H9 (cell line): ENCODE results near the gene SYK. TPM values are rescaled to one million over a fixed set of nuclear protein-coding genes. Genes with fewer than 3 reads are reported as not detected.

Experiments
- DNase-seq: peaks from one replicate; pipeline ENCODE4 v3.0.0-alpha.2; 2017
- H2AFZ ChIP-seq: one replicate; pipeline ENCODE4 v1.6.1; 2013; ENCODE audit warnings: mild to moderate bottlenecking, low read length, control low read depth, moderate library complexity
- H2AK5ac ChIP-seq: 2 replicates; pipeline ENCODE4 v1.6.1; 2013; ENCODE audit warnings: low read length, control low read depth, mixed read lengths; ENCODE audit not compliant: insufficient read length
- H2BK120ac ChIP-seq: one replicate; pipeline ENCODE4 v1.6.1; 2013; ENCODE audit warnings: low read depth, mild to moderate bottlenecking, low read length, control low read depth, inconsistent platforms; ENCODE audit not compliant: poor library complexity, severe bottlenecking
- H2BK12ac ChIP-seq: 2 replicates; pipeline ENCODE4 v1.6.1; 2013; ENCODE audit warnings: low read length, control low read depth, mixed read lengths, low read depth; ENCODE audit not compliant: insufficient read length
- H2BK15ac ChIP-seq: 2 replicates; pipeline ENCODE4 v1.6.1; 2013; ENCODE audit warnings: low read depth, low read length, control low read depth
- H2BK20ac ChIP-seq: one replicate; pipeline ENCODE4 v1.6.1; 2013; ENCODE audit warnings: low read depth, mild to moderate bottlenecking, low read length, control low read depth, inconsistent platforms; ENCODE audit not compliant: poor library complexity, severe bottlenecking
- H2BK5ac ChIP-seq: 2 replicates; pipeline ENCODE4 v1.6.1; 2013; ENCODE audit warnings: low read length, control low read depth, mixed read lengths; ENCODE audit not compliant: insufficient read length
- H3K14ac ChIP-seq: 2 replicates; pipeline ENCODE4 v1.6.1; 2013; ENCODE audit warnings: low read length, control low read depth; ENCODE audit not compliant: insufficient read depth
- H3K18ac ChIP-seq: 2 replicates; pipeline ENCODE4 v1.6.1; 2013; ENCODE audit warnings: low read depth, mild to moderate bottlenecking, mixed read lengths, low read length, control low read depth; ENCODE audit not compliant: insufficient read length
- H3K23ac ChIP-seq: 2 replicates; pipeline ENCODE4 v1.6.1; 2013; ENCODE audit warnings: low read length, control low read depth, mixed read lengths, low read depth; ENCODE audit not compliant: insufficient read length
- H3K23me2 ChIP-seq: 2 replicates; pipeline ENCODE4 v1.6.1; 2013; ENCODE audit warnings: low read depth, mild to moderate bottlenecking, mixed read lengths, low read length, control low read depth; ENCODE audit not compliant: insufficient read length, poor library complexity, severe bottlenecking
- H3K27ac ChIP-seq: 2 replicates; pipeline ENCODE4 v1.5.1; 2013; ENCODE audit warnings: low read length, control low read depth, mixed read lengths, low read depth; ENCODE audit not compliant: insufficient read length
- H3K27me3 ChIP-seq: 2 replicates; pipeline ENCODE4 v1.6.1; 2013; ENCODE audit warnings: low read length, control low read depth, inconsistent platforms; ENCODE audit not compliant: insufficient read depth
- H3K4ac ChIP-seq: 2 replicates; pipeline ENCODE4 v1.6.1; 2013; ENCODE audit warnings: low read depth, mild to moderate bottlenecking, control low read depth, inconsistent platforms, low read length, moderate library complexity
- H3K4me1 ChIP-seq: 2 replicates; pipeline ENCODE4 v1.6.1; 2013; ENCODE audit warnings: low read length, control low read depth, inconsistent platforms; ENCODE audit not compliant: insufficient read depth
- H3K4me2 ChIP-seq: 2 replicates; pipeline ENCODE4 v1.6.1; 2013; ENCODE audit warnings: low read length, control low read depth, mixed read lengths; ENCODE audit not compliant: insufficient read length, insufficient read depth
- H3K56ac ChIP-seq: 2 replicates; pipeline ENCODE4 v1.6.1; 2013; ENCODE audit warnings: low read depth, mild to moderate bottlenecking, mixed read lengths, low read length, control low read depth; ENCODE audit not compliant: insufficient read length
- H3K79me1 ChIP-seq: 2 replicates; pipeline ENCODE4 v1.6.1; 2013; ENCODE audit warnings: low read depth, mild to moderate bottlenecking, moderate library complexity, low read length, control low read depth, inconsistent platforms; ENCODE audit not compliant: insufficient read depth, poor library complexity, severe bottlenecking
- H3K79me2 ChIP-seq: 2 replicates; pipeline ENCODE4 v1.6.1; 2013; ENCODE audit warnings: low read length, control low read depth, inconsistent platforms; ENCODE audit not compliant: insufficient read depth
- H3K9ac ChIP-seq: 2 replicates; pipeline ENCODE4 v1.6.1; 2013; ENCODE audit warnings: low read length, control low read depth, mixed read lengths; ENCODE audit not compliant: insufficient read length; ENCODE audit errors: extremely low read depth
- H3K9me3 ChIP-seq: one replicate; pipeline ENCODE4 v1.6.1; 2013; ENCODE audit warnings: low read depth, low read length, inconsistent platforms; ENCODE audit not compliant: control insufficient read depth
- H3T11ph ChIP-seq: one replicate; pipeline ENCODE4 v1.6.1; 2013; ENCODE audit warnings: mild to moderate bottlenecking, low read length, control low read depth, inconsistent platforms
- H4K20me1 ChIP-seq: one replicate; pipeline ENCODE4 v1.6.1; 2013; ENCODE audit not compliant: control insufficient read depth, insufficient read length, insufficient read depth
- H4K5ac ChIP-seq: 2 replicates; pipeline ENCODE4 v1.6.1; 2013; ENCODE audit warnings: low read depth, mild to moderate bottlenecking, mixed read lengths, low read length, control low read depth; ENCODE audit not compliant: insufficient read length
- H4K8ac ChIP-seq: replicated peaks from 2 replicates; pipeline ENCODE4 v1.6.1; 2013; ENCODE audit warnings: low read length, control low read depth, mixed read lengths, low read depth; ENCODE audit not compliant: insufficient read length
- H4K91ac ChIP-seq: 2 replicates; pipeline ENCODE4 v1.6.1; 2013; ENCODE audit warnings: low read depth, mild to moderate bottlenecking, moderate library complexity, mixed read lengths, low read length, control low read depth; ENCODE audit not compliant: insufficient read length
- H3K27ac Mint-ChIP-seq, 3 experiments: 2 replicates in 2 of 3; 3 replicates in 1 of 3; pipeline ENCODE4 v1.8.0; 2020 to 2021; ENCODE audit warnings: mixed read lengths in 3 of 3, mild to moderate bottlenecking in 1 of 3, moderate library complexity in 1 of 3
- H3K27me3 Mint-ChIP-seq: 2 replicates; pipeline ENCODE4 v1.8.0; 2021; ENCODE audit warnings: low read depth, mild to moderate bottlenecking, moderate library complexity, mixed read lengths
- H3K36me3 Mint-ChIP-seq, 3 experiments: 2 replicates in 2 of 3; 3 replicates in 1 of 3; pipeline ENCODE4 v1.8.0; 2020 to 2021; ENCODE audit warnings: low read depth in 3 of 3, mixed read lengths in 3 of 3; ENCODE audit not compliant: insufficient read depth in 1 of 3
- H3K4me1 Mint-ChIP-seq, 2 experiments: 2 replicates each; pipeline ENCODE4 v1.8.0; 2020; ENCODE audit warnings: mixed read lengths in 2 of 2
- H3K4me3 Mint-ChIP-seq, 2 experiments: 2 replicates in 1 of 2; 3 replicates in 1 of 2; pipeline ENCODE4 v1.8.0; 2020 to 2021; ENCODE audit warnings: mild to moderate bottlenecking in 2 of 2, mixed read lengths in 2 of 2, moderate library complexity in 1 of 2
- H3K9me3 Mint-ChIP-seq, 2 experiments: 2 replicates in 1 of 2; 3 replicates in 1 of 2; pipeline ENCODE4 v1.8.0; 2020; ENCODE audit warnings: mild to moderate bottlenecking in 2 of 2, mixed read lengths in 2 of 2, moderate library complexity in 1 of 2
- CTCF ChIP-seq: fragments of 200-600 bp; sonication (generic); conservative IDR thresholded peaks from 3 replicates; pipeline ENCODE4 v1.8.0; 2021; ENCODE audit warnings: antibody characterized with exemption, mild to moderate bottlenecking
- WGBS: extraction: QIAGEN DNeasy Blood & Tissue Kit; methylation state at CpG from one replicate; pipeline ENCODE4 v1.1.7; 2013; ENCODE audit warnings: missing lambda C conversion rate, low lambda C conversion rate, mixed read lengths; ENCODE audit not compliant: insufficient read length; ENCODE audit errors: extremely low coverage; 5-methylcytosine and 5-hydroxymethylcytosine counted together
- total RNA-seq: library from RNA; stranded (reverse); gene quantifications from 2 replicates; pipeline ENCODE4 v1.2.1, GENCODE V29; 2021

Gene SYK
- total RNA-seq, 1 experiment from 2014 or later, result 7.9 TPM

GRCh38 chr9:90810691-90811090 lies 9.1 kb downstream of the SYK start:
- H3K56ac ChIP-seq, result no peak overlapping the region
- no peaks in the 10 kb centered on the region for H3K27me3 ChIP-seq
- H3K18ac ChIP-seq, result no peak overlapping the region
- no peaks in the 10 kb centered on the region for H4K20me1 ChIP-seq
- no peak for DNase-seq
- H3K14ac ChIP-seq, result no peak overlapping the region
- peaks cover 2% of the 10 kb centered on the region for H3K23me2 ChIP-seq
- H3T11ph ChIP-seq, result no peak overlapping the region
- H3K27ac Mint-ChIP-seq, result no peak overlapping the region
- H4K8ac ChIP-seq, result no peak overlapping the region
- no peaks in the 10 kb centered on the region for H3K79me1 ChIP-seq
- no peak overlapping the region for H3K23ac ChIP-seq
- no peaks in the 10 kb centered on the region for H3K9me3 Mint-ChIP-seq
- H2BK5ac ChIP-seq, result no peak overlapping the region
- H2AFZ ChIP-seq, result no peak overlapping the region
- no peak overlapping the region for H2BK15ac ChIP-seq
- 0 out of 2 replicates have a peak, but pooled peaks cover 3% of the 10 kb centered on the region for H3K4me1 ChIP-seq
- H2BK12ac ChIP-seq, result no peak overlapping the region
- H3K9ac ChIP-seq, result no peak overlapping the region
- H3K27ac ChIP-seq, result no peak overlapping the region
- H2BK120ac ChIP-seq, result no peak overlapping the region
- no peak overlapping the region for H3K4ac ChIP-seq
- no peak overlapping the region for H4K91ac ChIP-seq
- H3K36me3 Mint-ChIP-seq, result peaks cover 0 to 5% (median 0%) of the 10 kb centered on the region in 3 experiments; a peak in 1 of 7 replicates
- no peak overlapping the region for H3K4me2 ChIP-seq
- H2BK20ac ChIP-seq, result no peak overlapping the region
- peaks cover 27 to 28% of the 10 kb centered on the region in 2 experiments for H3K4me1 Mint-ChIP-seq
- H3K79me2 ChIP-seq, result no peaks in the 10 kb centered on the region
- H3K27me3 Mint-ChIP-seq, result peaks cover 27% of the 10 kb centered on the region
- no peak overlapping the region for H2AK5ac ChIP-seq
- WGBS, result no CpG with 5 or more reads among the region's 4 CpGs
- no peak overlapping the region for H4K5ac ChIP-seq
- no peak overlapping the region for H3K4me3 Mint-ChIP-seq
- H3K9me3 ChIP-seq, result no peaks in the 10 kb centered on the region
- TF ChIP-seq CTCF, result no peak
